Ovary (tissue), 9 donors: ENCODE results near the gene EFNB3. TPM values are rescaled to one million over a fixed set of nuclear protein-coding genes. Genes with fewer than 3 reads are reported as not detected.

Experiments used
- DNase-seq, 5 donors: peaks; one replicate each; pipeline ENCODE4 v3.0.0-alpha.2; 2019 to 2020
- H3K27ac ChIP-seq, 2 donors: fragments of 200-600 bp; one replicate each; pipeline versions ENCODE4 v1.5.1 to v1.8.0; 2019 to 2022
- H3K27me3 ChIP-seq: fragments of 200-600 bp; one replicate; pipeline ENCODE4 v1.8.0; 2022
- H3K36me3 ChIP-seq: fragments of 200-600 bp; sonication (generic); one replicate; pipeline ENCODE4 v1.5.1; 2019
- H3K4me1 ChIP-seq: one replicate; pipeline ENCODE4 v1.8.1; 2013; ENCODE audit warnings: mild to moderate bottlenecking, moderate library complexity; ENCODE audit not compliant: insufficient read depth
- H3K4me3 ChIP-seq: fragments of 200-600 bp; sonication (generic); one replicate; pipeline ENCODE4 v1.5.1; 2017
- H3K9me3 ChIP-seq, 2 donors: fragments of 200-600 bp in 1 of 2; sonication (generic) in 1 of 2; one replicate each; pipeline versions ENCODE4 v1.5.1 to v1.8.1; 2013 to 2019; ENCODE audit warnings: mild to moderate bottlenecking in 1 of 2, moderate library complexity in 1 of 2
- CTCF ChIP-seq, 3 donors: fragments of 450-650 bp in 2 of 3; fragments of 200-600 bp in 1 of 3; IDR thresholded peaks; one replicate each; pipeline versions ENCODE4 v1.5.1 to v1.8.0; 2016 to 2022; ENCODE audit warnings: antibody characterized with exemption in 3 of 3, mild to moderate bottlenecking in 1 of 3
- EP300 ChIP-seq: sonication (generic); formaldehyde crosslinking; IDR thresholded peaks from one replicate; pipeline ENCODE4 v1.6.1; 2017; ENCODE audit warnings: antibody characterized with exemption
- POLR2A ChIP-seq: fragments of 450-650 bp; IDR thresholded peaks from one replicate; pipeline ENCODE4 v1.6.1; 2017; ENCODE audit warnings: antibody characterized with exemption, mild to moderate bottlenecking, moderate library complexity
- WGBS, 3 donors: extraction: QIAGEN DNeasy Blood & Tissue Kit in 1 of 3; methylation state at CpG; one replicate each; pipeline versions ENCODE4 v1.1.5 to v1.1.7; 2013 to 2017; 5-methylcytosine and 5-hydroxymethylcytosine counted together
- intact Hi-C, 4 donors: fragments of 100-400 bp; cut with DNase I; formaldehyde crosslinking; loops; one replicate each; pipeline versions ENCODE4 v1.11.0 to v1.15.1; 2022 to 2023
- polyA plus RNA-seq, 2 donors: library from polyadenylated mRNA; stranded (reverse); fragments of 200-250 nt in 1 of 2; fragments of 350-450 nt in 1 of 2; fragmentation: Illumina TruSeq in 1 of 2; extraction: RNeasy Lipid Tissue Mini Kit (QIAGEN cat#74804) in 1 of 2; gene quantifications; one replicate each; pipeline ENCODE4 v1.2.3, GENCODE V29; 2013 to 2014
- total RNA-seq, 7 donors: library from RNA; depleted of rRNA in 2 of 7; stranded (reverse); fragments of >200 nt in 2 of 7; fragmentation: NEBNext Ultra II Directional in 3 of 7; extraction: Animal tissue kit (Norgen Biotek cat#: 25700) in 3 of 7; gene quantifications; one replicate each; pipeline versions ENCODE4 v1.1.0 to v1.2.4, GENCODE V29; 2016 to 2023
- donor health status: DM: no; HTN: no; CAD: no; lungs with moderate emphysema.
- donor health status: DM: no; HTN: no; CAD: no.
- donor health status: Bipolar disorder and iron deficiency.
- donor health status: DM: yes; HTN: yes; CAD: no.
- donor health status: DM: no; HTN: no; CAD: no.
- donor health status: DM: yes; HTN: yes; CAD: no.

The EFNB3 gene
- total and polyA plus RNA-seq, 9 donors = 1.6 to 11.7 (median 3.8) TPM

- TF ChIP-seq POLR2A = no peak
- no peak for TF ChIP-seq CTCF (IDR thresholded peaks at IDR 0.05)
- no peak for TF ChIP-seq EP300
- Histone ChIP-seq H3K4me3 (no peak overlapping the region), H3K9me3 (no peaks in the 10 kb centered on the region), H3K27ac (no peak overlapping the region), H3K36me3 (no peaks in the 10 kb centered on the region), H3K27me3 (no peaks in the 10 kb centered on the region), H3K4me1 (peaks cover 7% of the 10 kb centered on the region)
- intact Hi-C loops = no loop called here
- WGBS, 3 donors = 84 to 92% (median 88%) methylated on average over 9 of the region's 9 CpGs
- no peak for DNase-seq
Observed at GRCh38 chr17:7707446-7707845, 2.4 kb downstream of the EFNB3 start.

GRCh38 chr17:7707858-7708750 is 3.1 kb downstream of the EFNB3 start:
- DNase-seq = no peak
- WGBS, 3 donors = 86 to 88% (median 87%) methylated on average over 22 of the region's 22 CpGs

GRCh38 chr17:7709031-7709430 is 4.0 kb downstream of the EFNB3 start:
- TF ChIP-seq POLR2A (no peak), EP300 (no peak), CTCF (IDR thresholded peaks at IDR 0.05) (no peak)
- Histone ChIP-seq H3K4me1 (peaks cover 4% of the 10 kb centered on the region), H3K9me3 (no peaks in the 10 kb centered on the region), H3K27ac (no peak overlapping the region), H3K4me3 (no peak overlapping the region), H3K36me3 (no peaks in the 10 kb centered on the region), H3K27me3 (no peaks in the 10 kb centered on the region)
- 84 to 88% (median 86%) methylated on average over 11 of the region's 11 CpGs for WGBS, 3 donors
- no peak for DNase-seq
- intact Hi-C loops = no loop called here

More at GRCh38 chr17:7707858-7708750, 3.1 kb downstream of the EFNB3 start:
- Histone ChIP-seq H3K4me3 (no peak overlapping the region), H3K4me1 (peaks cover 7% of the 10 kb centered on the region), H3K9me3 (no peaks in the 10 kb centered on the region), H3K36me3 (no peaks in the 10 kb centered on the region), H3K27me3 (no peaks in the 10 kb centered on the region), H3K27ac (no peak overlapping the region)
- TF ChIP-seq POLR2A (no peak), EP300 (no peak), CTCF (IDR thresholded peaks at IDR 0.05) (no peak)
- intact Hi-C loops = no loop called here

- 81 to 90% (median 85%) methylated on average over 7 of the region's 7 CpGs for WGBS, 3 donors
- Histone ChIP-seq H3K9me3 (no peaks in the 10 kb centered on the region), H3K4me3 (no peak overlapping the region), H3K4me1 (peaks cover 4% of the 10 kb centered on the region), H3K27ac (no peak overlapping the region), H3K36me3 (no peaks in the 10 kb centered on the region), H3K27me3 (no peaks in the 10 kb centered on the region)
- intact Hi-C loops = no loop called here
- no peak for DNase-seq
- TF ChIP-seq CTCF (IDR thresholded peaks at IDR 0.05) (no peak), EP300 (no peak), POLR2A (no peak)
Observed at GRCh38 chr17:7710301-7710700, 5.3 kb downstream of the EFNB3 start.
